HG03159 (cell line): ENCODE measurements around the gene SVOP.

Experiments
- ATAC-seq: cut with Tn5 transposase; IDR thresholded peaks from one replicate; pipeline ENCODE4 v1.9.1; 2021; ENCODE audit warnings: mild to moderate bottlenecking, moderate library complexity; ENCODE audit not compliant: unreplicated experiment

SVOP gene

GRCh38 chr12:108980831-108981618 lies 39.8 kb downstream of the SVOP start:
- ATAC-seq = no peak

GRCh38 chr12:108977360-108977759 lies 43.5 kb downstream of the SVOP start:
- no peak for ATAC-seq

DNA sequence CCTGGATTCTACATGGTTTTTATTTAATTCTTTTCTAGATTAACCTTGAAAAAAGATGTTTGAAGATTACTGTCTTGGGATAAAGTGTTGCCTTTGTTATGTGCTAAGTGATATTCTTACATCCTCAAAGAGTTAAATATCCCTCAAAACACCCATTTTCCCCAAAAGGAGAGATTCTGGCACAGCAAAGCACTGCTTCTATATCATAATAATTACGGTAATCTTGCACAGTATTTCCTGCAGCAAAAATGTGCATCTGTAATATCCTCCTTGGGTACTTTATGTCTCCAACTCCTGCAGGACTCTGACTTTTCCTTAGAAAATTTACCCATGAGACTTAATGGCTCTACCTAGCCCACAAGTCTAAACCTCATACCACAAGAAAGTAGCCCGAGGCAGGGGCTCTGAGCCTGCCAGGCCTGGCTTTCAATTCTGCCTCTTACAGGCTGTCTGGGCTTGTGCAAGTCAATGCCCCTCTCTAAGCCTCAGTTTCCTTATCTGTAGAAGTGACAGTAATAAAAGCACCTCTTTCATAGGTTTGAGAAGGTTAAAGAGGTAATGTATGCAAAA lies 45.8 kb downstream of the SVOP start:
- ATAC-seq = no peak

DNA sequence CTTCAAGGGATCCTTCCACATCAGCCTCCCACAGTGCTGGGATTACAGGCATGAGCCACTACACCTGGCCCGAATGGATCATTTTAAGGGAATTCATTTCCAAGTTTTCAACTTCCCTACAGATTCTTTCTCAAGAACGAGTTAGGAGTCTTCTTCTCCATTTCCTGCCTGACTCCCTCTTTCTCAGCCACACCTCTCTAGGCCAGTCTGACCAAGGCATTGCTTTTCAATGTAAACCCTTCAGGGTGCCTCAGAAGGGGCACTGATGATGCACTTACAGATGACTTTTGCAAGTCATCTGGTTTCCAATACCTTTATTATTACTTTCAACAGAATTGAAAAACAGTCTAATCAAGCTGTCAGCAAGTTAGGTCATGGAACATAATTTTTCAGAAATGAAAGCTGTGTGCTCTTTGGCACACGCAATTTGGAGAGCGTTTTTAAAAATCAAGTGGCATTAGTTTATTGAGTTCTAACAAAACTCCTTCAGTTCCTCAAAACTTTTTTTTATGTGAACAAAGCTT lies 47.2 kb downstream of the SVOP start:
- no peak for ATAC-seq

DNA sequence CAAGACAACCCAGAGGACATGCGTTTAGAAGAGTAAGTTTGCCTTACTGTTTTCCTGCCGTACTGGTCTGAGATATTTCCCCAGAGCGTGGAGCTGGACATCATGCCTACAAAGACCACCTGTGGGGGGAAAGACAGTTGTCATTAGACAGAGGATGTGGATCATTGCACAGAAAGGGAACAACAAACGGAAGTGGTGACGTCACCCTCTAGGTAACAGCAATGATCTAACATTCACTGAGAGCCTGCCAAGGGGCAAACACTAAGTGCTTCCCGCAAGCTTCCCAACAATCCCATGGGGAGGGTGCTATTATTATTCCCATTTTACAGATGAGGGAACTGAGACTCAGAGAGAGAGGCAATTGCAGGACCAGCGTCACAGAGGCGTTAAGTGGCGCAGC lies 48.5 kb downstream of the SVOP start:
- ATAC-seq = no peak

- ATAC-seq = no peak
Measured at GRCh38 chr12:108969622-108970021, 51.2 kb downstream of the SVOP start.

GRCh38 chr12:108967869-108968540 lies 52.9 kb downstream of the SVOP start:
- ATAC-seq = no peak

- ATAC-seq = no peak
Measured at GRCh38 chr12:108966378-108967151, 54.3 kb downstream of the SVOP start.

- ATAC-seq = no peak
Measured at GRCh38 chr12:108965886-108966285, 55.0 kb downstream of the SVOP start.

- no peak for ATAC-seq
Measured at GRCh38 chr12:108964371-108965352, 56.2 kb downstream of the SVOP start.

DNA sequence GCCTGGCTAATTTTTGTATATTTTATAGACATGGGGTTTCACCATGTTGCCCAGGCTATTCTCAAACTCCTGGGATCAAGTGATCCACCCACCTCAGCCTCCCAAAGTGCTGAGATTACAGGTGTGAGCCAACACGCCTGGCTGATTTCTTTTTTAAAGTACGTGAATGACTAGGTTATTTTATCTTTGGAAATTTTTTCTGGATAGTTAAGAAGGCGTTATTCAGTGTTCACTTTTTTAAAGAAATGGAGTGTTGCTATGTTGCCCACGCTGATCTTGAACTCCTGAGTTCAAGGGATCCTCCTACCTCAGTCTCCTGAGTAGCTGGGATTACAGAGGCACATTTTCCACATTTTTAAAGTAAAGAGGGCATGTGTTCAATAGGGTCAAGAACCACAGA lies 58.6 kb downstream of the SVOP start:
- no peak for ATAC-seq

DNA sequence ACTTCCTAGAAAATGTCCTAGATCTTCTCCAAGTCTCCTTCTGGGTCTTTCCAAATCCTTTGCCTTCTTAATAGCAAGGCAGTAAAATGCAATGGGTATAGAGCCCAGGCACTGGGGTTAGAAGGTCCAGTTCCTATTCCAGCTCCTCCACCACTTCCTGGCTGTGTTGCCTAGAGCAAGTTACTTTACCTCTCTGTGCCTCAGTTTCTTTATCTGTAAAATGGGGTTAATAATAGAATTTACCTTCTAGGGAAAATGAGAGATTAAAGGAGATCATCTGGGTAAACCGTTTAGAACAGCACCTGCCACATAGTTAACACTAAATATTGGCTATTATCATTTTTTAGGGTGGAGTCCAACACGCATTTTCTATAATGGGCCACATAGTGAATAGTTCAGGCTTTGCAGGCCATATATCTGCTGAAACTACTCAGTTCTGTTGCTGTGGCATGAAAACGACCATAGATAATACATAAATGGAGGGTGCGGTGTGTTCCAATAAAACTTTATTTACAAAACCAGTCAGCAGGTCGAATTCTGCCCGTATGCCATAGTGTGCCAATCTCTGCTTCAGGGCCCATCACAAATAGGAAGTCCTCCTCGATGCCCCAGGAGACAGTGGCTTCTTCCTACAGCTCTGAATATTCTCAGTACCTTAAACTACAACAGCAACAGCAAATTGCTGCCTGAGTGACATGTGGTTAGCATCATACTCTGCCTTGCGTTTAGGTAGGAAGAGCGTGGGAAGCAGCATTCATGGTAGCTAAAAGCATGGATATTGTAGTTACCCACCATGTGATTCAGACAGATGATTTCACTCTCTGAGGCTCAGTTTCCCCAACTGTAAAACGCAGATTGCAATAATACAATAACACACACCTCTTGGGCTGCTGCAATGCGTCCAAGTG lies 60.9 kb downstream of the SVOP start:
- ATAC-seq = no peak

- no peak for ATAC-seq
Measured at GRCh38 chr12:108955225-108955835, 65.5 kb downstream of the SVOP start.

DNA sequence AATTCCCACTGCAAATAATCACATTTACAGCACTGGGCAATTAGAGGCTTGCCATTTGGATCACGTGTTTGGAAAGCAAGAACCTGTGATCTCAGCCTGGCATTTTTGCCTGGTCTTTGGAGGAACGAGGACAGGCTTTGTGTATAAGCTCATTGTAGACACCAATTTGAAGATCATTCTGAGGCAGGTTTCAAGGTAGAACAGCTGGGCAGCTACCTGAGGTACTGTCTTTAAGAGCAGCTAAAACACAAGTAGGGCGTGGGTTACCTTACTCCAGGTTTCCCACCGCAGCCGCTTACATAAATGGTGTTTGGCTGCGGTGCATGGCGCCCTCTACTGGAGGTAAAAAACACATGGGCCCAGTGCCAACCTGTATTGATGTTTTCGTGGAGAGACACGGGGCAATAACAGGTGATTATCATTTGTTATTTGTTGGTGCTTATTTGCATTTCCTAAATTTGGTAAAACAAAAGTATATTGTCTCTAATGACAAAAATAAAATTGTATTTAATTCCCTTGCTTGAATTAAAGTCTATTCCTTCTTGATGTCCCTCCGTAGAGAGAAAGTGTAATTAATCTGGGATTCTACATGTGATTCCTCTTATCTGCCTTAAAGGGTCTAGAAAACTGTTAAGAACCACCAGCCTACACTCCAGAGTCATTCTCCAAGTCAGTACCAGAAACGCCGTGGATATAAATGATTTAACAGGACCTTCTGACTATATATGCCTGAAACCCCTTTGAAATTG lies 69.7 kb downstream of the SVOP start:
- no peak for ATAC-seq

DNA sequence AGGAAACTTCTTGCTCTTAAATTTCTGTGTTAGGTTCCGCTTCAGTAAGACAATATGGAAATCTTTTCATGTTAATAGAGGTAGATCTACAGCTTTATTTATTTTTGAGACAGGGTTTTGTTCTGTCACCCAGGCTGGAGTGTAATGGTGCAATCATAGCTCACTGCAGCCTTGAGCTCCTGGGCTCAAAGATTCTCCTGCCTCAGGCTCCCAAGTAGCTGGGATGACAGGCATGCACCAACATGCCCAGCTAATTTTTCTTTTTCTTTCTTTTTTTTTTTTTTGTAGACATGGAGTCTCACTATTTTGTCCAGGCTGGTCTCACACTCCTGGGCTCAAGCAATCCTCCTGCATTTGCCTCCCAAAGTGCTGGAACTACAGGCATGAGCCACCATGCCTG lies 70.9 kb downstream of the SVOP start:
- no peak for ATAC-seq

GRCh38 chr12:108948367-108948766 lies 72.5 kb downstream of the SVOP start:
- no peak for ATAC-seq

GRCh38 chr12:108947097-108947496 lies 73.8 kb downstream of the SVOP start:
- no peak for ATAC-seq

DNA sequence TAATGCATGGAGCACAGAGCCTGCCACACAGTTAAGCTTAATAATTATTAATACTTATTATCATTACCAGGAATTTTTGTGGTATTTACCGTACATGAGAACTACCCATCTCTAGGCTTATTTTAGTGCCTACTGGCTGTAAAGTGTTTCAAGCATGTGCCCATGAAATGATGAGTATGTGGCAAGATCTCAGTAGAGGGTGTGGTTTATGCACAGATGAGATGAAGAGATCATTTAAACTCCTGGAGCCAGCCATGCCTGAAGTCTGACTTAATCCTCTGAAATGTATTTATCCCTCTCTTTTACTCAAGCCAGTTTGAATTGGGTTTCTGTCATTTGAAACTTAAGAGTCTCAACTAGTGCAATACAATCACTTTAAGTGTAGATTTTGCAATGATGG lies 80.7 kb downstream of the SVOP start:
- no peak for ATAC-seq
